Measurements from ENCODE around the gene MAP10. TPM values are rescaled to one million over a fixed set of nuclear protein-coding genes. Genes with fewer than 3 reads are reported as not detected.

MAP10 gene
- total RNA-seq, 2 donors from 2014 or later: 2.1 to 3.2 TPM

DNA sequence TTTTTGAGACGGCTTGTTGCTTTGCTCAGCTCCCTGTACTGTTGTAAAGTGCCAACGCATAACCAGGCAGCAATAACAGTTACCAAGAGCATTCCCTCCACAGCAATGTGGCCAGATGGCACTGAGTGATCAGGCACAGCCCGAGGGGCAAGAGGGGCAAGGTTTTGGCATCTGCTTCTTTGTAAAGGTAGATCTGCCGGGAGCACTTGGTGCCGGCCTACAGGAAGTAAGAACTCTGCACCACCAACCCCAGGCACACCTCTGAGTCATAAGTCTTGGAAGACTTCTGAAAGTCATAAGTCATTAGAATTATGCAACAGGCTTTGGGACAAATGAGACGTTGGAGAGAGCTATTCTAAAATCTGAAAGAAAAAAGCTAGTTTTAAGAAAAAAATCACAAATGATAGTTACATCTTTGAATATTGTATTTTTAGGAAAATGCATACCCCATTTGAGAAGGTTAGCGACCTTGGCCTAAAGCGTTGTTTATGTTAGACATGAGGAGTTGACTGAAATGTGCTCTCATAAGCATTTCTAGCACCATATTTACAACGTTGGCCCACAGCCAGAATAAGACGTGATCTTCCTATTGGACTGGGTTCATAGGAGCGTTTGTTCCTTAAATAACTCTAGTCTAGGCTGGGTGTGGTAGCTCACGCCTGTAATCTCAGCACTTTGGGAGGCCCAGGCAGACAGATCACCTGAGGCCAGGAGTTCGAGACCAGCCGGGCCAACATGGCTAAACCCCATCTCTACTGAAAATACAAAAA is 37.7 kb upstream of the MAP10 start:
- peak; percentile 79 for DNase-seq (ENCODE audit: low spot score)
- H3K27me3 ChIP-seq: no peaks in the 10 kb centered on the region
- peaks cover 0 to 4% of the 10 kb centered on the region in 2 donors for H3K4me1 ChIP-seq
- no peak for TF ChIP-seq CTCF (IDR thresholded peaks at IDR 0.05)
- peak overlapping the region; percentile 15 to 72 for H3K27ac ChIP-seq
- no peaks in the 10 kb centered on the region for H3K9me3 ChIP-seq
- H3K4me3 ChIP-seq: no peak overlapping the region
- no peaks in the 10 kb centered on the region for H3K36me3 ChIP-seq

DNA sequence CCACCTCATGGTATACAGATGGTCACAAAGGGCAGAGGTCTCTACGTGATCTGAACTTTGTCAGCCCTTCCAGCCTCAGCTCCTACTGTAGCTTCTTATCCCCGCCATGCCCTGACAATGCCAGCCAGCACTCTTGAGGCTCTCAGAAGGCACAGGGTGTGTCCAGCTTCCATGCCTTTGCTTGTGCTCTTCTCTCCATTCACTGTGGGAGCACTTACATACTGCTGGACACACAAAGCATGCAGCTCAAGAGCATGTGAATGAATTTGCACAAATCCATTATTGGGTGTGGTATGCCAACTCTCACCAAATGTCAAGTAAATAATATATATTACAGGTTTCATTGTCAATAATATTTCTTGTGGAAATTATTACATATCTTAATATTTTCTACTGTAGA is 36.4 kb upstream of the MAP10 start:
- Histone ChIP-seq H3K4me3 (no peak overlapping the region), H3K27ac (no peak overlapping the region), H3K4me1 (peaks cover 0 to 4% of the 10 kb centered on the region in 2 donors), H3K27me3 (no peaks in the 10 kb centered on the region), H3K9me3 (no peaks in the 10 kb centered on the region), H3K36me3 (no peaks in the 10 kb centered on the region)
- DNase-seq (ENCODE audit: low spot score): no peak
- no peak for TF ChIP-seq CTCF (IDR thresholded peaks at IDR 0.05)

- Histone ChIP-seq H3K9me3 (no peaks in the 10 kb centered on the region), H3K4me1 (peaks cover 0 to 4% of the 10 kb centered on the region in 2 donors), H3K27me3 (no peaks in the 10 kb centered on the region), H3K36me3 (no peaks in the 10 kb centered on the region), H3K4me3 (no peak overlapping the region), H3K27ac (no peak overlapping the region)
- no peak for TF ChIP-seq CTCF (IDR thresholded peaks at IDR 0.05)
- no peak for DNase-seq (ENCODE audit: low spot score)
These were observed 35.5 kb upstream of the MAP10 start for GRCh38 chr1:232769733-232770132.

- Histone ChIP-seq H3K36me3 (no peaks in the 10 kb centered on the region), H3K4me3 (no peak overlapping the region), H3K27ac (no peak overlapping the region), H3K9me3 (no peaks in the 10 kb centered on the region), H3K27me3 (no peaks in the 10 kb centered on the region), H3K4me1 (no peaks in the 10 kb centered on the region)
- DNase-seq (ENCODE audit: low spot score): no peak
- TF ChIP-seq CTCF (IDR thresholded peaks at IDR 0.05): no peak
These were observed 31.5 kb upstream of the MAP10 start for GRCh38 chr1:232773752-232774151.

- H3K36me3 ChIP-seq: no peaks in the 10 kb centered on the region
- H3K4me1 ChIP-seq: no peaks in the 10 kb centered on the region
- no peaks in the 10 kb centered on the region for H3K9me3 ChIP-seq
- DNase-seq (ENCODE audit: low spot score): no peak
- TF ChIP-seq CTCF (IDR thresholded peaks at IDR 0.05): no peak
- H3K27ac ChIP-seq: no peak overlapping the region
- no peak overlapping the region for H3K4me3 ChIP-seq
- H3K27me3 ChIP-seq: no peaks in the 10 kb centered on the region
These were observed 28.6 kb upstream of the MAP10 start for GRCh38 chr1:232776526-232777106.

Data from right atrium auricular region (tissue), 2 donors.